GM23338 (cell line): ENCODE results near the gene MAP3K9. TPM values are rescaled to one million over a fixed set of nuclear protein-coding genes. Genes with fewer than 3 reads are reported as not detected.
A peak's percentile ranks its signal among the peaks of the same experiment; 100 is the strongest.

Experiments
- ATAC-seq: fragments of 200-7000 bp; cut with Tn5 transposase; 3 replicates; pipeline ENCODE4 v1.9.1; 2020
- DNase-seq: peaks from one replicate; pipeline ENCODE4 v3.0.0-alpha.2; 2015; ENCODE audit warnings: low spot score
- H2AFZ ChIP-seq: fragments of 200-600 bp; sonication (generic); 2 replicates; pipeline ENCODE4 v1.8.0; 2016; ENCODE audit warnings: antibody characterized with exemption, mild to moderate bottlenecking, moderate library complexity
- H3F3A ChIP-seq: fragments of 200-600 bp; sonication (generic); replicated peaks from 2 replicates; pipeline ENCODE4 v1.8.0; 2017; ENCODE audit warnings: antibody characterized with exemption, mixed run types, low read depth
- H3K27ac ChIP-seq: fragments of 200-600 bp; sonication (generic); 2 replicates; pipeline ENCODE4 v1.6.1; 2016; ENCODE audit warnings: low read depth
- H3K27me3 ChIP-seq: fragments of 200-600 bp; sonication (generic); 2 replicates; pipeline ENCODE4 v1.8.0; 2016; ENCODE audit warnings: mild to moderate bottlenecking, mixed run types, moderate library complexity; ENCODE audit not compliant: insufficient read depth
- H3K36me3 ChIP-seq: fragments of 200-600 bp; sonication (generic); 2 replicates; pipeline ENCODE4 v1.8.0; 2016; ENCODE audit warnings: mild to moderate bottlenecking; ENCODE audit not compliant: insufficient read depth
- H3K4me1 ChIP-seq: fragments of 200-600 bp; sonication (generic); 2 replicates; pipeline ENCODE4 v1.8.0; 2016; ENCODE audit warnings: mild to moderate bottlenecking, moderate library complexity; ENCODE audit not compliant: insufficient read depth
- H3K4me2 ChIP-seq: fragments of 200-600 bp; sonication (generic); 2 replicates; pipeline ENCODE4 v1.7.1; 2017; ENCODE audit warnings: mixed run types
- H3K4me3 ChIP-seq: fragments of 200-600 bp; sonication (generic); 2 replicates; pipeline ENCODE4 v1.6.1; 2016; ENCODE audit warnings: mixed run types
- H3K79me2 ChIP-seq: fragments of 200-600 bp; sonication (generic); replicated peaks from 2 replicates; pipeline ENCODE4 v1.8.0; 2017; ENCODE audit warnings: mild to moderate bottlenecking; ENCODE audit not compliant: insufficient read depth
- H3K9me2 ChIP-seq: fragments of 200-600 bp; sonication (generic); 2 replicates; pipeline ENCODE4 v1.8.0; 2017; ENCODE audit not compliant: insufficient read depth
- H4K20me1 ChIP-seq: fragments of 200-600 bp; sonication (generic); replicated peaks from 2 replicates; pipeline ENCODE4 v1.8.0; 2017; ENCODE audit warnings: mild to moderate bottlenecking; ENCODE audit not compliant: insufficient read depth
- H3K27ac Mint-ChIP-seq: 2 replicates; pipeline ENCODE4 v1.8.0; 2020; ENCODE audit warnings: inconsistent platforms, mild to moderate bottlenecking, moderate library complexity, mixed read lengths
- H3K27me3 Mint-ChIP-seq: 3 replicates; pipeline ENCODE4 v1.8.0; 2022; ENCODE audit warnings: low read depth, mild to moderate bottlenecking, moderate library complexity, mixed read lengths, inconsistent platforms; ENCODE audit not compliant: insufficient read depth, poor library complexity
- H3K36me3 Mint-ChIP-seq: 3 replicates; pipeline ENCODE4 v1.8.0; 2021; ENCODE audit warnings: low read depth, mild to moderate bottlenecking, inconsistent platforms, moderate library complexity, mixed read lengths
- H3K4me1 Mint-ChIP-seq: 3 replicates; pipeline ENCODE4 v1.8.0; 2020; ENCODE audit warnings: mild to moderate bottlenecking, inconsistent platforms, mixed read lengths
- H3K4me3 Mint-ChIP-seq: 3 replicates; pipeline ENCODE4 v1.8.0; 2021; ENCODE audit warnings: moderate library complexity, mild to moderate bottlenecking, inconsistent platforms, mixed read lengths
- H3K9me3 Mint-ChIP-seq: 3 replicates; pipeline ENCODE4 v1.8.0; 2020; ENCODE audit warnings: moderate library complexity, mild to moderate bottlenecking, inconsistent platforms, mixed read lengths
- CREB1 ChIP-seq: fragments of 250-450 bp; sonication (Bioruptor Pico); IDR thresholded peaks from 2 replicates; pipeline ENCODE4 v1.5.0; 2020; ENCODE audit warnings: low read depth, mild to moderate bottlenecking, moderate library complexity
- ETS1 ChIP-seq: IDR thresholded peaks from 2 replicates; pipeline ENCODE4 v1.6.1; 2016; ENCODE audit warnings: antibody characterized with exemption
- EZH2 ChIP-seq: fragments of 200-600 bp; sonication (generic); IDR thresholded peaks from one replicate; pipeline ENCODE4 v1.8.0; 2017; ENCODE audit warnings: antibody characterized with exemption, mild to moderate bottlenecking, low read depth; ENCODE audit not compliant: unreplicated experiment
- EZH2phosphoT487 ChIP-seq: fragments of 200-600 bp; sonication (generic); IDR thresholded peaks from one replicate; pipeline ENCODE4 v1.8.1; 2018; ENCODE audit warnings: antibody characterized with exemption; ENCODE audit not compliant: unreplicated experiment
- JUNB ChIP-seq: IDR thresholded peaks from one replicate; pipeline ENCODE4 v1.6.1; 2016; ENCODE audit warnings: antibody characterized with exemption; ENCODE audit not compliant: unreplicated experiment
- NANOG ChIP-seq: IDR thresholded peaks from 2 replicates; pipeline ENCODE4 v1.6.1; 2016; ENCODE audit warnings: antibody characterized with exemption, borderline replicate concordance
- POLR2AphosphoS5 ChIP-seq: IDR thresholded peaks from 2 replicates; pipeline ENCODE4 v1.6.1; 2016; ENCODE audit warnings: antibody characterized with exemption, low read depth
- STAT1 ChIP-seq: IDR thresholded peaks from one replicate; pipeline ENCODE4 v1.6.1; 2016; ENCODE audit warnings: antibody characterized with exemption; ENCODE audit not compliant: unreplicated experiment
- ZNF114 ChIP-seq: fragments of 250-450 bp; sonication (Bioruptor Pico); IDR thresholded peaks from 2 replicates; pipeline ENCODE4 v1.5.0; 2020; ENCODE audit warnings: mild to moderate bottlenecking, moderate library complexity
- ZNF331 ChIP-seq: fragments of 250-450 bp; sonication (Bioruptor Pico); IDR thresholded peaks from 2 replicates; pipeline ENCODE4 v1.5.0; 2020; ENCODE audit warnings: low read depth, mild to moderate bottlenecking, moderate library complexity
- ZNF462 ChIP-seq: fragments of 250-450 bp; sonication (Bioruptor Pico); IDR thresholded peaks from 2 replicates; pipeline ENCODE4 v1.5.0; 2020; ENCODE audit warnings: mild to moderate bottlenecking, moderate library complexity
- polyA plus RNA-seq: library from polyadenylated mRNA; unstranded; fragments of >200 nt; fragmentation: Nextera tagmentation; extraction: Ambion mirVana; gene quantifications from 2 replicates; pipeline ENCODE4 v1.2.1, GENCODE V29; 2016
- total RNA-seq: library from RNA; depleted of rRNA; stranded (reverse); fragments of >200 nt; shearing (Covaris generic); gene quantifications from 2 replicates; pipeline ENCODE4 v1.2.3, GENCODE V29; 2014
- TF ChIP-seq, protein P1 (sequence below), 2 experiments: fragments of 200-600 bp in 1 of 2; sonication (generic) in 1 of 2; conservative IDR thresholded peaks; 2 replicates each; pipeline versions ENCODE4 v1.5.1 to v1.6.1; 2016 to 2017; ENCODE audit warnings: antibody characterized with exemption in 2 of 2, low read depth in 2 of 2, mild to moderate bottlenecking in 2 of 2, moderate library complexity in 1 of 2
- TF ChIP-seq, protein P2 (sequence below): IDR thresholded peaks from one replicate; pipeline ENCODE4 v1.6.1; 2018; ENCODE audit warnings: antibody characterized with exemption; ENCODE audit not compliant: unreplicated experiment

The MAP3K9 gene
- total and polyA plus RNA-seq, 2 experiments from 2014 or later: 5.3 to 30.8 TPM

GRCh38 chr14:70713096-70713495 is 96.2 kb downstream of the MAP3K9 start:
- Histone ChIP-seq H3F3A (peaks cover 11% of the 10 kb centered on the region; the same call in 1 of the 2 replicates), H3K4me3 (no peak overlapping the region), H3K9me2 (no peaks in the 10 kb centered on the region), H3K27ac (peak overlapping the region; percentile 48; the same call in 1 of the 2 replicates), H2AFZ (peak overlapping the region; percentile 5; the same call in 1 of the 2 replicates), H3K79me2 (no peaks in the 10 kb centered on the region), H3K4me2 (no peak overlapping the region), H4K20me1 (no peaks in the 10 kb centered on the region), H3K27me3 (no peaks in the 10 kb centered on the region), H3K4me1 (peaks cover 31% of the 10 kb centered on the region), H3K36me3 (no peaks in the 10 kb centered on the region)
- no peaks in the 10 kb centered on the region for H3K36me3 Mint-ChIP-seq
- peak overlapping the region; percentile 86; the same call in 1 of the 2 replicates for H3K27ac Mint-ChIP-seq
- H3K4me3 Mint-ChIP-seq: no peak overlapping the region
- no peaks in the 10 kb centered on the region; the same call in 2 of the 3 replicates for H3K9me3 Mint-ChIP-seq
- DNase-seq (no peak), ATAC-seq (no peak)
- no peak for TF ChIP-seq EZH2
- no peak for TF ChIP-seq CREB1
- no peak for TF ChIP-seq EZH2phosphoT487
- TF ChIP-seq, protein P1, sequence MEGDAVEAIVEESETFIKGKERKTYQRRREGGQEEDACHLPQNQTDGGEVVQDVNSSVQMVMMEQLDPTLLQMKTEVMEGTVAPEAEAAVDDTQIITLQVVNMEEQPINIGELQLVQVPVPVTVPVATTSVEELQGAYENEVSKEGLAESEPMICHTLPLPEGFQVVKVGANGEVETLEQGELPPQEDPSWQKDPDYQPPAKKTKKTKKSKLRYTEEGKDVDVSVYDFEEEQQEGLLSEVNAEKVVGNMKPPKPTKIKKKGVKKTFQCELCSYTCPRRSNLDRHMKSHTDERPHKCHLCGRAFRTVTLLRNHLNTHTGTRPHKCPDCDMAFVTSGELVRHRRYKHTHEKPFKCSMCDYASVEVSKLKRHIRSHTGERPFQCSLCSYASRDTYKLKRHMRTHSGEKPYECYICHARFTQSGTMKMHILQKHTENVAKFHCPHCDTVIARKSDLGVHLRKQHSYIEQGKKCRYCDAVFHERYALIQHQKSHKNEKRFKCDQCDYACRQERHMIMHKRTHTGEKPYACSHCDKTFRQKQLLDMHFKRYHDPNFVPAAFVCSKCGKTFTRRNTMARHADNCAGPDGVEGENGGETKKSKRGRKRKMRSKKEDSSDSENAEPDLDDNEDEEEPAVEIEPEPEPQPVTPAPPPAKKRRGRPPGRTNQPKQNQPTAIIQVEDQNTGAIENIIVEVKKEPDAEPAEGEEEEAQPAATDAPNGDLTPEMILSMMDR (conservative IDR thresholded peaks at IDR 0.05; ENCODE audit: low read depth in 2 of 2): no peak
- TF ChIP-seq STAT1: no peak
- TF ChIP-seq NANOG: no peak
- TF ChIP-seq ZNF114: no peak
- TF ChIP-seq ZNF462 (CRISPR knock-in tag): no peak
- no peak for TF ChIP-seq POLR2AphosphoS5
- TF ChIP-seq JUNB: no peak
- TF ChIP-seq, protein P2, sequence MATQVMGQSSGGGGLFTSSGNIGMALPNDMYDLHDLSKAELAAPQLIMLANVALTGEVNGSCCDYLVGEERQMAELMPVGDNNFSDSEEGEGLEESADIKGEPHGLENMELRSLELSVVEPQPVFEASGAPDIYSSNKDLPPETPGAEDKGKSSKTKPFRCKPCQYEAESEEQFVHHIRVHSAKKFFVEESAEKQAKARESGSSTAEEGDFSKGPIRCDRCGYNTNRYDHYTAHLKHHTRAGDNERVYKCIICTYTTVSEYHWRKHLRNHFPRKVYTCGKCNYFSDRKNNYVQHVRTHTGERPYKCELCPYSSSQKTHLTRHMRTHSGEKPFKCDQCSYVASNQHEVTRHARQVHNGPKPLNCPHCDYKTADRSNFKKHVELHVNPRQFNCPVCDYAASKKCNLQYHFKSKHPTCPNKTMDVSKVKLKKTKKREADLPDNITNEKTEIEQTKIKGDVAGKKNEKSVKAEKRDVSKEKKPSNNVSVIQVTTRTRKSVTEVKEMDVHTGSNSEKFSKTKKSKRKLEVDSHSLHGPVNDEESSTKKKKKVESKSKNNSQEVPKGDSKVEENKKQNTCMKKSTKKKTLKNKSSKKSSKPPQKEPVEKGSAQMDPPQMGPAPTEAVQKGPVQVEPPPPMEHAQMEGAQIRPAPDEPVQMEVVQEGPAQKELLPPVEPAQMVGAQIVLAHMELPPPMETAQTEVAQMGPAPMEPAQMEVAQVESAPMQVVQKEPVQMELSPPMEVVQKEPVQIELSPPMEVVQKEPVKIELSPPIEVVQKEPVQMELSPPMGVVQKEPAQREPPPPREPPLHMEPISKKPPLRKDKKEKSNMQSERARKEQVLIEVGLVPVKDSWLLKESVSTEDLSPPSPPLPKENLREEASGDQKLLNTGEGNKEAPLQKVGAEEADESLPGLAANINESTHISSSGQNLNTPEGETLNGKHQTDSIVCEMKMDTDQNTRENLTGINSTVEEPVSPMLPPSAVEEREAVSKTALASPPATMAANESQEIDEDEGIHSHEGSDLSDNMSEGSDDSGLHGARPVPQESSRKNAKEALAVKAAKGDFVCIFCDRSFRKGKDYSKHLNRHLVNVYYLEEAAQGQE: no peak
- no peak for TF ChIP-seq ETS1
- TF ChIP-seq ZNF331 (CRISPR knock-in tag): no peak
- peaks cover 11% of the 10 kb centered on the region for H3K27me3 Mint-ChIP-seq
- peaks cover 45% of the 10 kb centered on the region for H3K4me1 Mint-ChIP-seq
